K562 (cell line): ENCODE results near the gene MYO16. TPM values are rescaled to one million over a fixed set of nuclear protein-coding genes. Genes with fewer than 3 reads are reported as not detected.

ENCODE experiments used
- ATAC-seq: fragments of 200-7000 bp; cut with Tn5 transposase; 3 replicates; pipeline ENCODE4 v1.9.1; 2020; ENCODE audit warnings: moderate library complexity
- BruUV-seq: library from RNA; stranded (reverse); fragments of 400-500 nt; replicated peaks from 2 replicates; lab custom pipeline; 2021; lab: Mats Ljungman, UMichigan
- CTCF ChIA-PET: fragments of 300-600 bp; formaldehyde crosslinking; extraction: SDS; loops from one replicate; lab custom pipeline; 2021; ENCODE audit warnings: low intra/inter-chr PET ratio; lab: Yijun Ruan, JAX
- POLR2A ChIA-PET: fragments of 300-600, 350-650 bp; sonication (Branson Sonifier 250); formaldehyde crosslinking; extraction: SDS; loops from one replicate; lab custom pipeline; 2021; ENCODE audit warnings: antibody characterized with exemption, inconsistent platforms; lab: Yijun Ruan, JAX
- DNase-seq, 4 experiments: peaks; one replicate each; pipeline versions ENCODE4 v3.0.0 to v3.0.0-alpha.2; 2011 to 2018; ENCODE audit warnings: low spot score in 3 of 4, mixed read lengths in 3 of 4; ENCODE audit errors: extremely low read depth in 1 of 4
- FAIRE-seq: peaks from 2 replicates; lab custom pipeline; 2011; peaks lifted over from hg19 to GRCh38; lab: Jason Lieb, UNC
- H2AFZ ChIP-seq: 2 replicates; pipeline ENCODE4 v1.6.0; 2011; ENCODE audit warnings: low read depth, low read length, control low read depth, inconsistent platforms
- H3K27ac ChIP-seq: fragments of 200-600 bp; 3 replicates; pipeline ENCODE4 v1.8.0; 2011; ENCODE audit warnings: low read depth, mild to moderate bottlenecking, control low read depth, inconsistent platforms, low read length, moderate library complexity, mixed read lengths; ENCODE audit errors: extremely low read depth
- H3K27me3 ChIP-seq, 2 experiments: fragments of 300-600 bp in 1 of 2; 2 replicates in 1 of 2; 3 replicates in 1 of 2; pipeline versions ENCODE4 v1.6.0 to v1.8.0; 2011; ENCODE audit warnings: inconsistent platforms in 2 of 2, low read length in 2 of 2, mild to moderate bottlenecking in 1 of 2, mixed read lengths in 1 of 2, moderate library complexity in 1 of 2; ENCODE audit not compliant: control insufficient read depth in 2 of 2, insufficient read depth in 2 of 2
- H3K36me3 ChIP-seq: fragments of 300-600 bp; 3 replicates; pipeline ENCODE4 v1.8.0; 2011; ENCODE audit warnings: mild to moderate bottlenecking, low read length, inconsistent platforms; ENCODE audit not compliant: control insufficient read depth, insufficient read depth
- H3K4me1 ChIP-seq, 2 experiments: fragments of 200-600 bp in 1 of 2; replicated peaks in 1 of 2; 2 replicates in 1 of 2; 3 replicates in 1 of 2; pipeline versions ENCODE4 v1.5.1 to v1.8.0; 2011; ENCODE audit warnings: inconsistent platforms in 2 of 2, low read length in 2 of 2, mild to moderate bottlenecking in 1 of 2, mixed read lengths in 1 of 2, moderate library complexity in 1 of 2; ENCODE audit not compliant: control insufficient read depth in 2 of 2, insufficient read depth in 2 of 2
- H3K4me2 ChIP-seq: 2 replicates; pipeline ENCODE4 v1.6.1; 2011; ENCODE audit warnings: low read length, control low read depth, inconsistent platforms, mixed read lengths; ENCODE audit not compliant: insufficient read depth
- H3K4me3 ChIP-seq: fragments of 200-600 bp; sonication (generic), shearing (Covaris generic); 2 replicates; pipeline ENCODE4 v1.5.1; 2016; ENCODE audit warnings: control low read depth, inconsistent platforms
- H3K79me2 ChIP-seq: fragments of 200-600 bp; 3 replicates; pipeline ENCODE4 v1.8.0; 2011; ENCODE audit warnings: low read length, inconsistent platforms; ENCODE audit not compliant: control insufficient read depth, insufficient read depth
- H3K9ac ChIP-seq, 2 experiments: 2 replicates each; pipeline versions ENCODE4 v1.6.0 to v1.6.1; 2011; ENCODE audit warnings: low read depth in 2 of 2, low read length in 2 of 2, control low read depth in 1 of 2, inconsistent platforms in 1 of 2, mild to moderate bottlenecking in 1 of 2, mixed read lengths in 1 of 2; ENCODE audit not compliant: insufficient read depth in 1 of 2
- H3K9me1 ChIP-seq: one replicate; pipeline ENCODE4 v1.6.0; 2011; ENCODE audit warnings: inconsistent platforms, mild to moderate bottlenecking, low read length, moderate library complexity; ENCODE audit not compliant: control insufficient read depth, insufficient read depth
- H3K9me3 ChIP-seq: replicated peaks from 2 replicates; pipeline ENCODE4 v1.5.1; 2011; ENCODE audit warnings: low read depth, low read length, inconsistent platforms; ENCODE audit not compliant: control insufficient read depth, insufficient read depth
- H4K20me1 ChIP-seq: replicated peaks from 2 replicates; pipeline ENCODE4 v1.6.1; 2011; ENCODE audit warnings: low read length, inconsistent platforms, mixed read lengths; ENCODE audit not compliant: control insufficient read depth, insufficient read depth
- ARID4B ChIP-seq: sonication (generic); formaldehyde crosslinking; IDR thresholded peaks from 2 replicates; pipeline ENCODE4 v1.8.0; 2022; ENCODE audit warnings: mild to moderate bottlenecking, missing genetic modification reagents
- ASH1L ChIP-seq: fragments of 450-650 bp; IDR thresholded peaks from 2 replicates; pipeline ENCODE4 v1.6.1; 2018; ENCODE audit warnings: borderline replicate concordance, mild to moderate bottlenecking, low read depth; ENCODE audit not compliant: partially characterized antibody
- GATAD2B ChIP-seq: fragments of 450-650 bp; IDR thresholded peaks from 2 replicates; pipeline ENCODE4 v1.6.1; 2017; ENCODE audit warnings: mild to moderate bottlenecking, borderline replicate concordance
- KLF10 ChIP-seq: fragments of 250-450 bp; sonication (Bioruptor Pico); IDR thresholded peaks from 2 replicates; pipeline ENCODE4 v1.6.1; 2021; ENCODE audit warnings: matching md5 sums
- KLF13 ChIP-seq: fragments of 450-650 bp; IDR thresholded peaks from 2 replicates; pipeline ENCODE4 v1.6.1; 2016; ENCODE audit warnings: missing genetic modification characterization, low read depth, mild to moderate bottlenecking, missing compliant biosample characterization, moderate library complexity, borderline replicate concordance
- MCM2 ChIP-seq: fragments of 450-650 bp; IDR thresholded peaks from 2 replicates; pipeline ENCODE4 v1.6.1; 2017; ENCODE audit warnings: low read depth, mild to moderate bottlenecking
- MECOM ChIP-seq: fragments of 250-450 bp; sonication (Bioruptor Pico); IDR thresholded peaks from 2 replicates; pipeline ENCODE4 v1.8.0; 2022; ENCODE audit warnings: inconsistent platforms
- NFE2 ChIP-seq: IDR thresholded peaks from 2 replicates; pipeline ENCODE4 v1.6.1; 2014; ENCODE audit warnings: antibody characterized with exemption, low read depth
- SIRT6 ChIP-seq: IDR thresholded peaks from one replicate; pipeline ENCODE4 v1.6.1; 2012; ENCODE audit warnings: low read depth, mild to moderate bottlenecking, control low read depth, inconsistent platforms, low read length, moderate library complexity
- TARDBP ChIP-seq: fragments of 450-650 bp; IDR thresholded peaks from 2 replicates; pipeline ENCODE4 v1.6.1; 2016
- ZBTB17 ChIP-seq: fragments of 450-650 bp; formaldehyde crosslinking; IDR thresholded peaks from 2 replicates; pipeline ENCODE4 v1.4.0; 2020; ENCODE audit warnings: mild to moderate bottlenecking
- WGBS: fragments of 100-300 bp; shearing (Covaris generic); methylation state at CpG from one replicate; pipeline ENCODE4 v1.1.6; 2016; ENCODE audit warnings: low coverage, mixed read lengths; ENCODE audit not compliant: insufficient coverage; ENCODE audit errors: missing lambda C conversion rate; 5-methylcytosine and 5-hydroxymethylcytosine counted together
- in situ Hi-C: fragments of 300-500 bp; cut with MboI; formaldehyde crosslinking; loops from 4 replicates; pipeline ENCODE4 v1.15.0; 2018; ENCODE audit warnings: inconsistent platforms, mixed read lengths
- intact Hi-C: fragments of 100-400 bp; cut with micrococcal nuclease; formaldehyde crosslinking; loops from 2 replicates; pipeline ENCODE4 v1.14.2; 2022
- polyA plus RNA-seq, 8 experiments: library from polyadenylated mRNA; depleted of rRNA in 4 of 8; stranded (reverse) in 5 of 8; unstranded in 3 of 8; fragments of >200 nt; fragmentation: Nextera tagmentation in 2 of 8; fragmentation: Illumina TruSeq in 1 of 8; extraction: Ambion mirVana in 2 of 8; extraction: Trizol in 1 of 8; gene quantifications; 2 replicates each; pipeline versions ENCODE4 v1.2.1 to v1.2.3, GENCODE V29; 2011 to 2014; ENCODE audit warnings: inconsistent platforms in 1 of 8, missing spikeins in 1 of 8
- total RNA-seq, 7 experiments: library from RNA; depleted of rRNA in 6 of 7; stranded (reverse); fragments of >200 nt in 6 of 7; fragmentation: Illumina TruSeq in 2 of 7; extraction: Trizol in 2 of 7; gene quantifications; 2 replicates each; pipeline versions ENCODE4 v1.2.1 to v1.2.3, GENCODE V29; 2011 to 2021; ENCODE audit warnings: low replicate concordance in 1 of 7

Gene MYO16
- total and polyA plus RNA-seq, 9 of the 15 experiments (the other 6 are each of a cell fraction or from before 2014, with no cell fraction given) = 4.3 to 45.7 (median 12.1) TPM

GRCh38 chr13:109090796-109091195 is 461.4 kb downstream of the MYO16 start:
- Histone ChIP-seq H4K20me1 (no peaks in the 10 kb centered on the region), H3K9me1 (no peaks in the 10 kb centered on the region), H3K4me2 (no peak overlapping the region), H3K36me3 (no peaks in the 10 kb centered on the region), H3K9me3 (no peaks in the 10 kb centered on the region), H3K27me3 (no peaks in the 10 kb centered on the region), H3K4me3 (no peak overlapping the region), H2AFZ (no peak overlapping the region), H3K4me1 (no peaks in the 10 kb centered on the region), H3K9ac (no peak overlapping the region), H3K79me2 (no peaks in the 10 kb centered on the region), H3K27ac (no peak overlapping the region)
- ChIA-PET POLR2A (no interaction called here), CTCF (no interaction called here)
- intact Hi-C loops (no loop called here), in situ Hi-C loops (no loop called here)
- BruUV-seq = no TSS peak
- FAIRE-seq = no peak
- 38% methylated on average over 5 of the region's 5 CpGs for WGBS
- no peak for DNase-seq
- ATAC-seq = no peak
- no peak for TF ChIP-seq MCM2
- TF ChIP-seq KLF13 (tag) = no peak
- no peak for TF ChIP-seq NFE2
- no peak for TF ChIP-seq GATAD2B

- Histone ChIP-seq H3K9ac (no peak overlapping the region), H3K9me3 (no peaks in the 10 kb centered on the region), H3K4me2 (no peak overlapping the region), H4K20me1 (no peaks in the 10 kb centered on the region), H3K27me3 (no peaks in the 10 kb centered on the region), H3K4me1 (no peaks in the 10 kb centered on the region), H2AFZ (no peak overlapping the region), H3K27ac (no peak overlapping the region), H3K79me2 (no peaks in the 10 kb centered on the region), H3K9me1 (no peaks in the 10 kb centered on the region), H3K4me3 (no peak overlapping the region), H3K36me3 (no peaks in the 10 kb centered on the region)
- no TSS peak for BruUV-seq
- POLR2A ChIA-PET = no interaction called here
- TF ChIP-seq ASH1L (no peak), ARID4B (CRISPR knock-in tag) (no peak), TARDBP (no peak), ZBTB17 (CRISPR knock-in tag) (no peak), MECOM (CRISPR knock-in tag) (no peak), SIRT6 (no peak), KLF10 (CRISPR knock-in tag) (no peak)
- DNase-seq (no peak), ATAC-seq (no peak), FAIRE-seq (no peak)
- in situ Hi-C loops (no loop called here), intact Hi-C loops (no loop called here)
- WGBS = 34% methylated on average over 7 of the region's 7 CpGs
- CTCF ChIA-PET = no interaction called here
Measured at GRCh38 chr13:109091249-109091648, 461.8 kb downstream of the MYO16 start.
